SK-N-SH treated with all-trans-retinoic acid at 6 μM for 48 hours (cell line): ENCODE results near the gene TBCE.

Experiments
- ATAC-seq: fragments of 200-7000 bp; cut with Tn5 transposase; 3 replicates; pipeline ENCODE4 v1.9.1; 2020; ENCODE audit warnings: mild to moderate bottlenecking, moderate library complexity
- ARNTL ChIP-seq: fragments of 450-650 bp; formaldehyde crosslinking; IDR thresholded peaks from 2 replicates; pipeline ENCODE4 v1.5.0; 2020; ENCODE audit warnings: low read depth, mild to moderate bottlenecking, moderate library complexity, borderline replicate concordance
- BACH2 ChIP-seq: fragments of 250-450 bp; sonication (Bioruptor Pico); IDR thresholded peaks from 2 replicates; pipeline ENCODE4 v1.9.0; 2021; ENCODE audit warnings: mild to moderate bottlenecking, borderline replicate concordance
- CREB5 ChIP-seq: fragments of 250-450 bp; sonication (Bioruptor Pico); IDR thresholded peaks from 2 replicates; pipeline ENCODE4 v1.5.1; 2020; ENCODE audit warnings: low read depth, mild to moderate bottlenecking, moderate library complexity
- CSDC2 ChIP-seq: fragments of 250-450 bp; sonication (Bioruptor Pico); IDR thresholded peaks from 2 replicates; pipeline ENCODE4 v1.5.0; 2020; ENCODE audit warnings: mild to moderate bottlenecking, moderate library complexity
- CSRNP3 ChIP-seq: fragments of 250-450 bp; sonication (Bioruptor Pico); IDR thresholded peaks from 2 replicates; pipeline ENCODE4 v1.5.1; 2021; ENCODE audit warnings: mild to moderate bottlenecking, moderate library complexity
- ESRRG ChIP-seq: fragments of 250-450 bp; sonication (Bioruptor Pico); IDR thresholded peaks from 2 replicates; pipeline ENCODE4 v1.6.1; 2021; ENCODE audit warnings: mild to moderate bottlenecking
- GLIS3 ChIP-seq: fragments of 250-450 bp; sonication (Bioruptor Pico); IDR thresholded peaks from 2 replicates; pipeline ENCODE4 v1.5.0; 2020; ENCODE audit warnings: mild to moderate bottlenecking, moderate library complexity
- ISL1 ChIP-seq: fragments of 250-450 bp; sonication (Bioruptor Pico); IDR thresholded peaks from 2 replicates; pipeline ENCODE4 v2.1.2; 2022; ENCODE audit warnings: mild to moderate bottlenecking, moderate library complexity
- OSR1 ChIP-seq: fragments of 250-450 bp; sonication (Bioruptor Pico); IDR thresholded peaks from 2 replicates; pipeline ENCODE4 v1.8.0; 2022; ENCODE audit warnings: moderate library complexity, mild to moderate bottlenecking, inconsistent platforms
- PATZ1 ChIP-seq: fragments of 250-450 bp; sonication (Bioruptor Pico); IDR thresholded peaks from 2 replicates; pipeline ENCODE4 v1.8.0; 2020; ENCODE audit warnings: mild to moderate bottlenecking, moderate library complexity, borderline replicate concordance
- PPARA ChIP-seq: fragments of 250-450 bp; sonication (Bioruptor Pico); IDR thresholded peaks from 2 replicates; pipeline ENCODE4 v1.5.0; 2020; ENCODE audit warnings: mild to moderate bottlenecking, borderline replicate concordance
- RARB ChIP-seq: fragments of 250-450 bp; sonication (Bioruptor Pico); IDR thresholded peaks from 2 replicates; pipeline ENCODE4 v1.8.0; 2021; ENCODE audit warnings: mild to moderate bottlenecking, moderate library complexity
- TCF4 ChIP-seq: fragments of 250-450 bp; sonication (Bioruptor Pico); IDR thresholded peaks from 2 replicates; pipeline ENCODE4 v1.8.0; 2021; ENCODE audit warnings: mild to moderate bottlenecking, moderate library complexity, borderline replicate concordance
- TOX ChIP-seq: fragments of 250-450 bp; sonication (Bioruptor Pico); IDR thresholded peaks from 2 replicates; pipeline ENCODE4 v1.8.0; 2021; ENCODE audit warnings: mild to moderate bottlenecking, moderate library complexity, borderline replicate concordance
- ZC3H10 ChIP-seq: fragments of 250-450 bp; sonication (Bioruptor Pico); IDR thresholded peaks from 2 replicates; pipeline ENCODE4 v1.5.1; 2021; ENCODE audit warnings: mild to moderate bottlenecking, moderate library complexity
- ZFP3 ChIP-seq: fragments of 250-450 bp; sonication (Bioruptor Pico); IDR thresholded peaks from 2 replicates; pipeline ENCODE4 v1.5.0; 2020; ENCODE audit warnings: mild to moderate bottlenecking, moderate library complexity
- ZFP30 ChIP-seq: fragments of 450-650 bp; formaldehyde crosslinking; IDR thresholded peaks from 2 replicates; pipeline ENCODE4 v1.5.0; 2022; ENCODE audit warnings: mild to moderate bottlenecking, moderate library complexity
- ZNF565 ChIP-seq: fragments of 450-650 bp; formaldehyde crosslinking; conservative IDR thresholded peaks from 2 replicates; pipeline ENCODE4 v1.5.0; 2020; ENCODE audit warnings: low read depth, mild to moderate bottlenecking, moderate library complexity
- ZNF70 ChIP-seq: fragments of 450-650 bp; formaldehyde crosslinking; IDR thresholded peaks from 2 replicates; pipeline ENCODE4 v1.5.0; 2020; ENCODE audit warnings: mild to moderate bottlenecking, moderate library complexity
- ZNF8 ChIP-seq: fragments of 450-650 bp; formaldehyde crosslinking; IDR thresholded peaks from 2 replicates; pipeline ENCODE4 v1.5.0; 2020; ENCODE audit warnings: mild to moderate bottlenecking, moderate library complexity

The TBCE gene

GRCh38 chr1:235448616-235449015 lies 81.4 kb downstream of the TBCE start:
- no peak for TF ChIP-seq ZNF565 (CRISPR knock-in tag)
- no peak for TF ChIP-seq TCF4 (CRISPR knock-in tag)
- no peak for TF ChIP-seq ISL1 (CRISPR knock-in tag)
- TF ChIP-seq BACH2 (CRISPR knock-in tag) = no peak

GRCh38 chr1:235450433-235450832 lies 83.2 kb downstream of the TBCE start:
- ATAC-seq = no peak
- TF ChIP-seq BACH2 (CRISPR knock-in tag) = no peak
- no peak for TF ChIP-seq ISL1 (CRISPR knock-in tag)
- TF ChIP-seq ZFP3 (CRISPR knock-in tag) = no peak
- no peak for TF ChIP-seq PATZ1 (CRISPR knock-in tag)
- no peak for TF ChIP-seq ZNF70 (CRISPR knock-in tag)
- no peak for TF ChIP-seq TOX (CRISPR knock-in tag)
- no peak for TF ChIP-seq ZC3H10 (CRISPR knock-in tag)
- TF ChIP-seq ZNF565 (CRISPR knock-in tag) = no peak
- TF ChIP-seq CSDC2 = no peak
- TF ChIP-seq ARNTL (CRISPR knock-in tag) = no peak
- TF ChIP-seq CSRNP3 (CRISPR knock-in tag) = no peak
- no peak for TF ChIP-seq GLIS3 (CRISPR knock-in tag)

More at GRCh38 chr1:235448616-235449015, 81.4 kb downstream of the TBCE start:
- ATAC-seq = no peak

GRCh38 chr1:235450886-235451483 lies 83.8 kb downstream of the TBCE start:
- ATAC-seq = no peak; the same call in 2 of the 3 replicates
- no peak for TF ChIP-seq GLIS3 (CRISPR knock-in tag)
- no peak for TF ChIP-seq ZNF70 (CRISPR knock-in tag)
- TF ChIP-seq TCF4 (CRISPR knock-in tag) = no peak
- no peak for TF ChIP-seq PATZ1 (CRISPR knock-in tag)
- no peak for TF ChIP-seq CSDC2
- TF ChIP-seq PPARA (CRISPR knock-in tag) = no peak
- no peak for TF ChIP-seq ZNF565 (CRISPR knock-in tag)
- no peak for TF ChIP-seq OSR1 (CRISPR knock-in tag)
- no peak for TF ChIP-seq RARB (CRISPR knock-in tag)
- TF ChIP-seq ZFP3 (CRISPR knock-in tag) = no peak
- no peak for TF ChIP-seq ZFP30 (CRISPR knock-in tag)
- no peak for TF ChIP-seq ESRRG (CRISPR knock-in tag)
- TF ChIP-seq ZC3H10 (CRISPR knock-in tag) = no peak
- TF ChIP-seq CREB5 (CRISPR knock-in tag) = no peak
- no peak for TF ChIP-seq BACH2 (CRISPR knock-in tag)
- TF ChIP-seq TOX (CRISPR knock-in tag) = no peak
- TF ChIP-seq ISL1 (CRISPR knock-in tag) = no peak
- no peak for TF ChIP-seq CSRNP3 (CRISPR knock-in tag)
- TF ChIP-seq ZNF8 (CRISPR knock-in tag) = no peak
- no peak for TF ChIP-seq ARNTL (CRISPR knock-in tag)
